22Rv1 (cell line): ENCODE measurements around the gene SYNPR.

Experiments used
- H3K27ac ChIP-seq: fragments of 450-650 bp; 2 replicates; pipeline ENCODE4 v1.5.1; 2017
- ZFX ChIP-seq: fragments of 450-650 bp; IDR thresholded peaks from 2 replicates; pipeline ENCODE4 v1.6.1; 2017; ENCODE audit warnings: antibody characterized with exemption, borderline replicate concordance
- TF ChIP-seq, protein P1 (sequence below): fragments of 450-650 bp; IDR thresholded peaks from 2 replicates; pipeline ENCODE4 v1.5.1; 2017; ENCODE audit warnings: mild to moderate bottlenecking

SYNPR gene

DNA sequence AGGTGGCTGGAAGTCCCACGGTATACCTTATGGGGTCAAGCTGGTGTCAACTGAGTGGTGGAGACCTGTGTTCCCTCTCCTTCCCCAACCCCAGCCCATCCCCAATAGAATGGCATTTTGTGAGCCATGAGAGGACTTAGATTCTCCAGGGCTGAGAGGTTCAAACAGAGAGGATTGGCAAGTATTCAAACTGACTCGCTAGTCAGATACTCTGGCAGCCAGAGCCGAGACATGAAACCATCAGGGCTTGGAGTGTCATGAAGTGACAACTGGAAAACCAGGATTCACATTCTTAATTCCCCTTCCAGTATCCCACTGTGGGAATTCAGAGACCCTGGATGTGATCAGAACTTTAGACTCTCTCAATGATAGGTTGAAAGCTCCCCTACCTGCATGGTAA lies 215.0 kb downstream of the SYNPR start:
- TF ChIP-seq, protein P1, sequence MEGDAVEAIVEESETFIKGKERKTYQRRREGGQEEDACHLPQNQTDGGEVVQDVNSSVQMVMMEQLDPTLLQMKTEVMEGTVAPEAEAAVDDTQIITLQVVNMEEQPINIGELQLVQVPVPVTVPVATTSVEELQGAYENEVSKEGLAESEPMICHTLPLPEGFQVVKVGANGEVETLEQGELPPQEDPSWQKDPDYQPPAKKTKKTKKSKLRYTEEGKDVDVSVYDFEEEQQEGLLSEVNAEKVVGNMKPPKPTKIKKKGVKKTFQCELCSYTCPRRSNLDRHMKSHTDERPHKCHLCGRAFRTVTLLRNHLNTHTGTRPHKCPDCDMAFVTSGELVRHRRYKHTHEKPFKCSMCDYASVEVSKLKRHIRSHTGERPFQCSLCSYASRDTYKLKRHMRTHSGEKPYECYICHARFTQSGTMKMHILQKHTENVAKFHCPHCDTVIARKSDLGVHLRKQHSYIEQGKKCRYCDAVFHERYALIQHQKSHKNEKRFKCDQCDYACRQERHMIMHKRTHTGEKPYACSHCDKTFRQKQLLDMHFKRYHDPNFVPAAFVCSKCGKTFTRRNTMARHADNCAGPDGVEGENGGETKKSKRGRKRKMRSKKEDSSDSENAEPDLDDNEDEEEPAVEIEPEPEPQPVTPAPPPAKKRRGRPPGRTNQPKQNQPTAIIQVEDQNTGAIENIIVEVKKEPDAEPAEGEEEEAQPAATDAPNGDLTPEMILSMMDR = no peak
- TF ChIP-seq ZFX = no peak
- no peak overlapping the region for H3K27ac ChIP-seq

DNA sequence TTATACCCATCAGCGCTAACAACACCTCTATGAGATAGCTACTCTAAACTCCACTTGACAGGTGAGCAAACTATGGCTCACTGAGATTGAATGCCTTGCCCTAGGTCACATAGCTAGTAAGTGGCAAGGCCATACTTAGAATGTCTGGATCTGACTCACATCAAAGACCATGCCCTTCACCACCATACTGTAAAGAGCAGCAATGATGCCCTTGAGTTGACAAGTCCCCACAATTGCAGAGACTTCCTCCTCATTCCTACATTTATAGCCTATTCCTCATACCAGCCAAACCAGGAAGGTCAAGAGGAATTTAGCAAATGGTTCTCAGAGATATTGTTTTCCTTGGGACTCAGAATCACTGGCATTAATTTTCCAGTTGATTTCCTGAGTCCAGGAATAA lies 216.5 kb downstream of the SYNPR start:
- TF ChIP-seq ZFX = no peak
- TF ChIP-seq, protein P1 = no peak
- no peak overlapping the region for H3K27ac ChIP-seq

DNA sequence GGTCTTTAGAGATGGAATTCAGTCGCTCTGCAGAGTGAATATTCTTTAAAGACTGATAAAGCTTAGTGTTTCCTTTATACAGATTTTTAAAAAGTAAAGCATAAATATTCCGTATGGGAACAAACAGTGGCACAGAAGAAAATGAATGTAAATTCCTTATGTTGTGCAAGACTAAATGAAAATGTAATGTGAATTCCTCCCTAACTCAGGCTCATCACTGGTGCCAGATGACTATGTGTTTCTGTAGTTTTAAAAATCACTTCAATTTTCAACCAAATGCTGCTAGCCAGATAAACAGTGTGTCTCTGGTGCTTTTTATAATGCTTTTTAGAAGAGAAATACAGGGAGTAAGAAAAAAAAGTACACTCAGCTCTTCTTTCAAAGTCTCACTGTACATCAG lies 219.5 kb downstream of the SYNPR start:
- TF ChIP-seq, protein P1 = no peak
- no peak for TF ChIP-seq ZFX
- no peak overlapping the region for H3K27ac ChIP-seq

DNA sequence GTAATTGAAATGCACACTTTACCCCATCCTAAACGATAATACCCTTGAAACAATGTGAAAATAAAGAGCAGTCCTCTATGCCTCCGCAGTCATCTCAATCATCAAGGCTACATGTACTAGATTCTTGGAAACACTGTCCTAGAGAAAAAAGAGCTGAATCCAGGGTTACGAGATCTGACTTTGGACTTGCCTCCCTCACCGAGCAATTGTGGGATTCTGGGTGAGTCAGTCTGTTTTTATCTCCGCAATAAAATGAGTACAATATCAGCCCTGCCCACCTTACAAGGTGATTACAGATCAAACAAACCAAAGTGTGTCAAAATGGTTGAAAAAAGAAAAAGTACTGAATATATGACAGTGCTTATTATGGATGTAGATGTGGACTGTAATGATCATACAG lies 222.1 kb downstream of the SYNPR start:
- no peak for TF ChIP-seq ZFX
- TF ChIP-seq, protein P1 = no peak

DNA sequence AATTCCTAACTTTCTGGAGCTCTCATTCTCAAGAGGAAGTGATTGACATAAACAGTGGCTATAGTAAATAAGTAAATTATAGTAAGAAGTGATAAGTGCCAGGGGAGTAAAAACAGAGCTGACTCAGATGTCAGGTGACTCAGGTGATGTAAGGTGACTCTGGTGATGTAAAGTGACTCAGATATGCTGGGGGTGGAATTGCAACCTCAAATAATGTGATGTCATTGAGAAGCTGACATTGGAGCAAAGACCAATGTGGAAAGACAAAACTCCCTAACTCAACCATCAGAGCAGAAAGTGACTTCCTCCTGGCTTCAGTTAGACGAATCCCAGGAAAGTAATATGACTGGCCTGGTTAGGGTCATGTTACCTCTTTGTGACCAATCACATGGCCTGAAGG lies 230.2 kb downstream of the SYNPR start:
- TF ChIP-seq, protein P1 = no peak
- no peak for TF ChIP-seq ZFX

More for the DNA sequence above, 222.1 kb downstream of the SYNPR start:
- no peak overlapping the region for H3K27ac ChIP-seq

DNA sequence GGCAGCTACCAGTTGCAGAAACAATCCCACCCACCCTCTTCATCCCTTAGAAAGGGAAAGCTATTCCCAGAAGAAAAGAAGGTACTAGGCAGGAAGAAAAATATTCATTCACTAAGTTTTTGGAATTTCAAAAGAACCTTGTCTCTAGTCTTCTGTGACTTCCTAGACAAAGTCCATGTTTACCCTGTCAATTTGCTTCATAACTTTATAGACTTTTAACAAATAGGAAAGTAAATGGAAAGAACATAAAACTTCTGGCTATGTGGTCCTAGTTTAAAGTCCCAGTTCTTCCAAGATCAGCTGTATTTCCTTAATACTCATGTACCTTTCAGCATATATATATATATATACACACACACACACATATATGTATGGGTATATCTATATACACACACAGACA lies 230.7 kb downstream of the SYNPR start:
- TF ChIP-seq, protein P1 = no peak
- peak overlapping the region; percentile 38 for H3K27ac ChIP-seq

More for the DNA sequence above, 230.2 kb downstream of the SYNPR start:
- peak overlapping the region; percentile 38; the same call in 1 of the 2 replicates for H3K27ac ChIP-seq

DNA sequence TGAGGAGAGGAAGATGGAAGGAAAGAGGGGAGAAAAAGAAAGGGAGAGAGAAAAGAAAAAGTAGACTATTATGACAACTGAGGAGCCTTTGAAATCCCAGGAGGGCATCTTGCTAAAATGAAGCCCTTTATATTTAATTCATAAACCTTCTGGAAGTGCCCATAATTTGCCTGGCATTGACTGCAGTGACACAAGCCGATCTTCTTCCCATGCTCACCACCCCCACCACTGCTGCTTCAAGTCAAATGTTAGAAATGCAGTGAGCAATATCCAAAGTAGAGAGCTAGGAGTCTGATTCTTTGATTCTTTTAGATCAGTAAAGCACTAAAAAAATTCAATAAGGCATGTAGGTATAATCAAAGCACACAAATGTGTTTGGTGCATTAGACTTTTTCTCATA lies 235.7 kb downstream of the SYNPR start:
- TF ChIP-seq, protein P1 = no peak
- TF ChIP-seq ZFX = no peak
- H3K27ac ChIP-seq = no peak overlapping the region
